Gastrocnemius medialis (tissue), 4 donors: Measurements from ENCODE around the gene SIGLEC8.

ENCODE experiments used
- POLR2A ChIP-seq, 2 donors: fragments of 450-650 bp; IDR thresholded peaks; one replicate each; pipeline ENCODE4 v1.6.1; 2017; ENCODE audit warnings: antibody characterized with exemption in 2 of 2, mild to moderate bottlenecking in 2 of 2, moderate library complexity in 2 of 2
- TF ChIP-seq, protein P1 (sequence below), 5 experiments: fragments of 450-650 bp in 3 of 5; fragments of 200-600 bp in 2 of 5; sonication (generic) in 2 of 5; IDR thresholded peaks in 4 of 5; conservative IDR thresholded peaks in 1 of 5; 1 replicate in 4 of 5; 2 replicates in 1 of 5; pipeline ENCODE4 v1.5.1; 2016 to 2019; ENCODE audit warnings: antibody characterized with exemption in 5 of 5, mild to moderate bottlenecking in 3 of 5, moderate library complexity in 3 of 5

- TF ChIP-seq, protein P1, sequence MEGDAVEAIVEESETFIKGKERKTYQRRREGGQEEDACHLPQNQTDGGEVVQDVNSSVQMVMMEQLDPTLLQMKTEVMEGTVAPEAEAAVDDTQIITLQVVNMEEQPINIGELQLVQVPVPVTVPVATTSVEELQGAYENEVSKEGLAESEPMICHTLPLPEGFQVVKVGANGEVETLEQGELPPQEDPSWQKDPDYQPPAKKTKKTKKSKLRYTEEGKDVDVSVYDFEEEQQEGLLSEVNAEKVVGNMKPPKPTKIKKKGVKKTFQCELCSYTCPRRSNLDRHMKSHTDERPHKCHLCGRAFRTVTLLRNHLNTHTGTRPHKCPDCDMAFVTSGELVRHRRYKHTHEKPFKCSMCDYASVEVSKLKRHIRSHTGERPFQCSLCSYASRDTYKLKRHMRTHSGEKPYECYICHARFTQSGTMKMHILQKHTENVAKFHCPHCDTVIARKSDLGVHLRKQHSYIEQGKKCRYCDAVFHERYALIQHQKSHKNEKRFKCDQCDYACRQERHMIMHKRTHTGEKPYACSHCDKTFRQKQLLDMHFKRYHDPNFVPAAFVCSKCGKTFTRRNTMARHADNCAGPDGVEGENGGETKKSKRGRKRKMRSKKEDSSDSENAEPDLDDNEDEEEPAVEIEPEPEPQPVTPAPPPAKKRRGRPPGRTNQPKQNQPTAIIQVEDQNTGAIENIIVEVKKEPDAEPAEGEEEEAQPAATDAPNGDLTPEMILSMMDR (IDR thresholded peaks at IDR 0.05 in 4 of 5, conservative IDR thresholded peaks at IDR 0.05 in 1 of 5) = no peak
- TF ChIP-seq POLR2A (IDR thresholded peaks at IDR 0.05) = no peak
Measured at GRCh38 chr19:51471527-51471926, 13.3 kb upstream of the SIGLEC8 start.
